ENCODE measurements around the gene PANX3. TPM values are rescaled to one million over a fixed set of nuclear protein-coding genes. Genes with fewer than 3 reads are reported as not detected.

Gene PANX3
- total RNA-seq, 1 experiment from 2014 or later: not detected

DNA sequence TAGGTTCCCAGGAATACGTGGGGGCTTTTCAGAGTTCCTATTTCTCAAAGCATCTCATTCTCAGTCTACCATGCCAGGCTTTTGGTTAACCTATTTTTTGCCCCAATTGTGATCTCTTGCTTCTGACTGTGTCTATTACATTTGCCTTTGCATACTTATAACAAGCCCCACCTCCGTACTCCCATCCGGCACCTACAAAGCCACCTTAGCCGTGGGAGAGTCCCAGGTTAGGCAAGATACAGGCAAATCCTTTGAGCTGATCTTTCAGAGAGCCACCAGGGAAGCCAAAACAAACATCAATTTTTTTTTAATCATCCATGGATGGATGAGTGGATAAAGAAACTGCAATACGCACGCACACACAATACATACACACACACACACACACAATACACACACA lies 18.6 kb upstream of the PANX3 start:
- Histone ChIP-seq H3K27me3 (ENCODE audit: insufficient read depth, low read length) (no peaks in the 10 kb centered on the region), H3K9me3 (ENCODE audit: control insufficient read depth, low read depth, low read length) (no peaks in the 10 kb centered on the region), H3K79me1 (ENCODE audit: insufficient read depth, low read depth, low read length, poor library complexity, severe bottlenecking) (no peaks in the 10 kb centered on the region), H2BK20ac (ENCODE audit: low read depth, low read length, poor library complexity, severe bottlenecking) (no peak overlapping the region), H3K9ac (ENCODE audit: extremely low read depth, insufficient read length, low read length) (no peak overlapping the region), H3K4ac (ENCODE audit: low read depth, low read length) (no peak overlapping the region), H2BK15ac (ENCODE audit: low read depth, low read length) (no peak overlapping the region), H3K18ac (ENCODE audit: insufficient read length, low read depth, low read length) (no peak overlapping the region), H4K8ac (replicated peaks; ENCODE audit: insufficient read length, low read depth, low read length) (no peak overlapping the region), H3K4me1 (ENCODE audit: insufficient read depth, low read length) (no peaks in the 10 kb centered on the region), H3K23ac (ENCODE audit: insufficient read length, low read depth, low read length) (no peak overlapping the region), H3K27ac (ENCODE audit: insufficient read length, low read depth, low read length) (no peak overlapping the region), H2AFZ (ENCODE audit: low read length) (no peak overlapping the region), H2AK5ac (ENCODE audit: insufficient read length, low read length) (no peak overlapping the region), H3K14ac (ENCODE audit: insufficient read depth, low read length) (no peak overlapping the region), H3T11ph (ENCODE audit: low read length) (no peak overlapping the region), H3K4me2 (ENCODE audit: insufficient read depth, insufficient read length, low read length) (no peak overlapping the region), H2BK120ac (ENCODE audit: low read depth, low read length, poor library complexity, severe bottlenecking) (no peak overlapping the region), H3K23me2 (ENCODE audit: insufficient read length, low read depth, low read length, poor library complexity, severe bottlenecking) (no peaks in the 10 kb centered on the region), H4K5ac (ENCODE audit: insufficient read length, low read depth, low read length) (no peak overlapping the region), H2BK12ac (ENCODE audit: insufficient read length, low read depth, low read length) (no peak overlapping the region), H3K56ac (ENCODE audit: insufficient read length, low read depth, low read length) (no peak overlapping the region), H3K79me2 (ENCODE audit: insufficient read depth, low read length) (no peaks in the 10 kb centered on the region), H4K20me1 (ENCODE audit: control insufficient read depth, insufficient read depth, insufficient read length) (no peaks in the 10 kb centered on the region), H4K91ac (ENCODE audit: insufficient read length, low read depth, low read length) (no peak overlapping the region), H2BK5ac (ENCODE audit: insufficient read length, low read length) (no peak overlapping the region)
- H3K27ac Mint-ChIP-seq: no peak overlapping the region
- TF ChIP-seq, protein P1, sequence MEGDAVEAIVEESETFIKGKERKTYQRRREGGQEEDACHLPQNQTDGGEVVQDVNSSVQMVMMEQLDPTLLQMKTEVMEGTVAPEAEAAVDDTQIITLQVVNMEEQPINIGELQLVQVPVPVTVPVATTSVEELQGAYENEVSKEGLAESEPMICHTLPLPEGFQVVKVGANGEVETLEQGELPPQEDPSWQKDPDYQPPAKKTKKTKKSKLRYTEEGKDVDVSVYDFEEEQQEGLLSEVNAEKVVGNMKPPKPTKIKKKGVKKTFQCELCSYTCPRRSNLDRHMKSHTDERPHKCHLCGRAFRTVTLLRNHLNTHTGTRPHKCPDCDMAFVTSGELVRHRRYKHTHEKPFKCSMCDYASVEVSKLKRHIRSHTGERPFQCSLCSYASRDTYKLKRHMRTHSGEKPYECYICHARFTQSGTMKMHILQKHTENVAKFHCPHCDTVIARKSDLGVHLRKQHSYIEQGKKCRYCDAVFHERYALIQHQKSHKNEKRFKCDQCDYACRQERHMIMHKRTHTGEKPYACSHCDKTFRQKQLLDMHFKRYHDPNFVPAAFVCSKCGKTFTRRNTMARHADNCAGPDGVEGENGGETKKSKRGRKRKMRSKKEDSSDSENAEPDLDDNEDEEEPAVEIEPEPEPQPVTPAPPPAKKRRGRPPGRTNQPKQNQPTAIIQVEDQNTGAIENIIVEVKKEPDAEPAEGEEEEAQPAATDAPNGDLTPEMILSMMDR (conservative IDR thresholded peaks at IDR 0.05): no peak
- H3K36me3 Mint-ChIP-seq (ENCODE audit: insufficient read depth in 1 of 3, low read depth in 3 of 3): no peaks in the 10 kb centered on the region
- H3K9me3 Mint-ChIP-seq: no peaks in the 10 kb centered on the region
- no peak for DNase-seq
- H3K4me1 Mint-ChIP-seq: no peaks in the 10 kb centered on the region
- H3K4me3 Mint-ChIP-seq: no peak overlapping the region
- no CpG with 5 or more reads among the region's 6 CpGs for WGBS (ENCODE audit: extremely low coverage, insufficient read length, low lambda C conversion rate)
- peaks cover 5% of the 10 kb centered on the region for H3K27me3 Mint-ChIP-seq (ENCODE audit: low read depth)
